Measurements from ENCODE around the gene FAM9B.
A peak's percentile ranks its signal among the peaks of the same experiment; 100 is the strongest.
"Not testable (repeated sequence)": the region's sequence is repeated elsewhere in the genome, so short reads cannot be mapped to it uniquely, and the experiment has no call there.

FAM9B gene

DNA sequence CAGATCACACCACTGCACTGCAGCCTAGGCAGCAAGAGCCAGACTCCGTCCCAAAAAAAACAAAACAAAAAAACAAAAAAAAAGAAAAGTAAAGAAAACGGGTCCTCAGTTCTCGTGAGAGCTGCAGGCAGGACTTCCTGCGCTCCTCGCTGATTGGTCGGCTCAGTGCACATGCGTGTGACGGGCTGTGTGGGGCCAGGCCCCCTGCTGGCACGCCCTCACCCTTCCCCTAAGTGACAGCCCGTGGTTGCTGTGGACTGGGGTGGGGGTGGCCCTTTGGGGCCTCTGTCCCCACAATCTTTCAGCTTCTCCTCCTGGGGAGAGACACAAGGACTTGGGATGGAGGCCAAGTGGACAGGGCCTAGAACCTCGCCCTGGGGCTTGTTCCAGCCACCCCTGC lies at the start of gene FAM9B:
Gene FAM9B (minus strand): TSS at position 139 of the 400 bp plus-strand sequence. CDS start 1,141 bp downstream, outside the sequence.
- no peak for DNase-seq

DNA sequence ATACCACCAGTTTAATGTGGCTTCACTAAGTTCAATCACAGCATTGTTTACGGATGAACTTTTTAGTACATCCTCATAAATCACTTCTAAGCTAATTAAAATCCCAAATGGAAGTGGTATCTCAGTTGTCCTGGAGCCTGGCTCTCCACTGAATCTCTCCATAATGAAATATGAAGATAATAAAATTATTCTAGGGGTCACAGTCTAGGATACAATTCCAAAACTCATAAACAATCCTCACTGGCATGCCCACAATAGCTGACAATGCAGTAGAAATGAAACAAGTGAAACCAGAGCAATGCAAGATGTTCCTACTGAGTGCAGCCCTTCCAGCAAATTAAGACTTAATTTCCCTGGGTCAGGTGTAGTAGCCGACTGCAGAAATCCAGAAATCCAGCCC lies 47.3 kb upstream of the FAM9B start:
- no peak for DNase-seq

GRCh38 chrX:9074326-9074725 lies 40.4 kb upstream of the FAM9B start:
- no peak for DNase-seq

- no peak for DNase-seq
Observed at GRCh38 chrX:9072281-9072680, 38.4 kb upstream of the FAM9B start.

- no peak for DNase-seq
Observed at GRCh38 chrX:9071031-9071650, 37.2 kb upstream of the FAM9B start.

DNA sequence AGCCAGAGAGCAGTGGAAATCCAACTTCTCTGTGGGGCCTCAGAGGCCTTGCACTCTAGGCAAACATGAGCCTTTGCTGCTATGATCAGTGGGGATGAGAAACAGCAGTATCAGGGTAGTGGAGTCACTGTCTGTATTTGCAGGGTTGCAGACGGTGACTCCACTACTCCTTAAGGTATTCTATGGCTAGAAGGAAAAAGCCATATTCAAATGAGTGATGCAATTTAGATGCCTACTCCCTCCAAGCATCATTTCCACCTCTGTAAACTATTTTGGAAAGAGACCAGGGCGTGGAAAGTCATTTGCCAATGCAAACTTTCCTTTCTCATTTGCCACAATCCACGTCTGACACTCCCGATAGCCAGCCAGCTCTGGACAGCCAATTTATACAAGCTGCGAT lies 35.6 kb upstream of the FAM9B start:
- DNase-seq = no peak

- no peak for DNase-seq
Observed at GRCh38 chrX:9064694-9065093, 30.8 kb upstream of the FAM9B start.

DNA sequence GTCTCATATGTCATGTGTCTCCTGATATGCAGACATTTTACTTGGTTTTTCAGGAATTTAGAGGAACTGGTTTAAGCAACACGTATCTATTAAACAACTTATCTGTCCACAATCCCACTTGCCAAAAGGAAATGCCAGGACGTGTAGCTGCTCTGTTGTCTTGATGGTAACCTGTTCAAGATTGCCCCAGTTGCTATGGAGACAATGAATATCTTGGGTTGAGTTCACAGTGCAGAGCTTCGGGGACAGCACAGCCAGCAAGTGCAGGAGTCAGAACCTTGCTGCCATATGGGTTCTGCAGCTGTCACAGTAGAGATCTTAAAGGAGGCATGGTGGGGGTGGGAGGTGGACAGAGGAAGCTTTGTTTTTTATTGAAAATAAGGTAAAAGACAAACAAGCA lies 28.7 kb upstream of the FAM9B start:
- no peak for DNase-seq

DNA sequence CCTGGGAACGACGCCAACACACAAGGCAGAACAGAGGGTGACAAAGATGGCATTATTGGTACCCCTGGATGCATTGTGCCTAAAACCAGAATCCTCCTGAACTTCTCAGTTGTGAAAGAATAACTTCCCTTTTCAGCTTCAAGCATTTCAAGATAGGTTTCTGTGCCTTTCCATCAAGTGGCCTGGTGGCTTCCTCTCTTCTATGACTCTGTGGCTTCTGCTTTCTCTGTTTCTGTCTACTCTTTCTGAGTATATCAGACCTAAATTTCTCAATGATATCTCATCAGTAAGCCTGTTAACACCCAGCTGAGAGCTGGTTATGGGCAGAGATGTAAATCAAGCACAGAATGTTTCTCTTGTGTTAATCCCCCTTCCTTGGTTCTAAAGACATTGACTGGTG lies 21.4 kb upstream of the FAM9B start:
- DNase-seq = peak; percentile 66

DNA sequence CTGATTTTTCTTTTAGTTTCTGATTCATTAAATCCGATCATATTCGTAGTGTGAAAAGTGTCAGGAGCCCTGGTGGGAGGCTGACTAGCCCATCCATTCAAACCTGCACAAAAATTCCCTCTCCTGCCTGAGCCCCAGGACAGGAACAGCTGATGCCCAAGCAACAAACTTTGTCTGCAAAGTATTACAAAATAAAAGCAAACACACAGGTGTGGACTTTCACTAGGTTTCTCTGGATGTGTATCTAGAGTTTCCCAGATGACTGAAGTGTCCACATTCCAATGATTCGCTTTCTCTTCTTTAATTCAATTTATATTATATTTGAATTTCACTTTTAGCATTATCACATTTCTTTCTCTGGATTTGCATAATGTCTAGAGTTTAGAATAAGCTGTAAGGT lies 18.2 kb upstream of the FAM9B start:
- no peak for DNase-seq

- no peak for DNase-seq
Observed at GRCh38 chrX:9050331-9050730, 16.4 kb upstream of the FAM9B start.

- DNase-seq = no peak
Observed at GRCh38 chrX:9048801-9049200, 14.9 kb upstream of the FAM9B start.

DNA sequence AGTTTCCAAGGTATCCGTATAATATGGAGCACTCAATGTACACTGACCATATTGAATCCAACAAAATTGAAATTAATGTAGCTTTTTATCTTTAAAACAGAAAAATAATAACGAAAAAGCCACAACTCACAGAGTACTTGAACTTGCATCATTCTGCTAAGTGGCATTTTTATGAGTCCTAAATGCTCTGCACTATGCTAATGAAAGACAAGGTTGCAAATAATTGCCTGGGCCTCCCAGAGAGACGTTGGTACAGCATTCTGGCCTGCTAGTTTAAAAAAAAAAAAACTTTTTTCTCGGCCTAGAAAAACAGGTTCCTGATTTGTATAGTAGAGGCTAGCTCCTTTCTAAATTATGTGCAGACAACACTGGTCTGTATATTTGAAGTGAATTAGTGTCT lies 4.3 kb upstream of the FAM9B start:
- DNase-seq = no peak

DNA sequence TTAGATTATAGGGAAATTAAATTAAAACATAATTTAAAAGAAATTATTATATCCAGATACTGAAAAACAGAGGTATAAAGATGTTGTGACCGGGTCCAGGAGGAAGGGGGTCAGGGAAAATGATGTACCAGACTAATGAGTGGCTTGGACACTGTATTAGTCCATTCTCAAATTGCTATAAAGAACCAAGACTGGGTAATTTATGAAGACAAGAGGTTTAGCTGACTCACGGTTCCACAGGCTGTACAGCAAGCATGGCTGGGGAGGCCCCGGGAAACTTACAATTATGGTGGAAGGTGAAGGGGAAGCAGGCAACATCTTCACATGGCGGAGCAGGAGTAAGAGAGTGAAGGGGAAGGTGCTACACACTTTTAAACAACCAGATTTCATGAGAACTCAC lies 3.4 kb upstream of the FAM9B start:
- DNase-seq = no peak

- no peak for DNase-seq
Observed at GRCh38 chrX:9033586-9033985, 341 bp downstream of the FAM9B start.

GRCh38 chrX:9033179-9033578 lies 748 bp downstream of the FAM9B start:
- no peak for DNase-seq

DNA sequence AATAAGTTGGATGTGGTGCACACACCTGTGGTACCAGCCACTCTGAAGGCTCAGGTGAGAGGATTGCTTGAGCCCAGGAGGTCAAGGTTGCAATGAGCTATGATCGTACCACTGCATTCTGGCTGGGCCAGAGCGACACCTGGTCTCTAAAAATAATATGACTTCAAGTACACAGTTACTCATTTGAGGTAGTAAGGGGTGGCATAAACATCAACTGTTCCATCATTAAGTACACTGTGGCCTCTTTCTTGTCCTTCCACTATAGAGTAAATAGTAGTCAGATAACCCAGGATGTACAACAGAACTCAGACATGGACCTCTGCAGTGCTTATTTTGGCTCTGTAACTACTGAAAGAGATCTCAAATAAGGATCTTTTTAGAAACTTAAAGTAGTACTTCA lies 10.6 kb downstream of the FAM9B start:
- no peak for DNase-seq

DNA sequence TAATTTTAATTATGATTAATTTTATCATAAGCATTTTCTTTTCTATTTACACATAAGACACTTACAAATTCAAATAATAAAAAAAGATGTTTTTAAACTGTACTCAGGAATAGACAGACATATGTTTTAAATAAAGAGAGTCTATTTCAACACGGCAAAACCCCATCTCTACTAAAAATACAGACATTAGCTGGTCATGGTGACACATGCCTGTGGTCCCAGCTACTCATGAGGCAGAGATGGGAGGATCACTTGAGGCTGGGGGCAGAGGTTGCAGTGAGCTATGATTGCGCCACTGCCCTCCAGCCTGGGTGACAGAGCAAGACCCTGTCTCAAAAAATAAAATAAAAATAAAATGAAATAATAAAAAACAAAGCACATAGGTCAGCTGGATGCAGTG lies 14.8 kb downstream of the FAM9B start:
- DNase-seq = no peak

DNA sequence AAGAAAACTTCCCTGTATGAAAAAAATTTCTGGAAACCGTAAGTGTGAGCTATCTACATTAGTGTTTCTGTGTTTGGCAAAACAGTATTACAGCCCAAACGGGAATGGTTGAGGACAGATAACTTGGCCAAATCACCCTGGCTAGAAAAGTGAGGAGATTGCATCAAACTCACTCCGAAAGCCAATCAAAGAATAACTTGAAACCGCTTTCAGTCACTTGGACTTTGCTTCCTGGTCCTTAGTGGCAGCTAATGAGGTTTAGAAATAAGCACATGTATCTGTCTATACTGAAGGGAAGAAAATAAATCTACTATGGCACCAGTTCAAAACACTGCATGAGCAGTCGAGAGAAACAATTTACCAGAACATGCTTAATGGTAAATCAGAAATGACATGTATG lies 15.6 kb downstream of the FAM9B start:
- not testable (repeated sequence) for DNase-seq

- peak; percentile 5 for DNase-seq
Observed at GRCh38 chrX:9003041-9003440, 30.9 kb downstream of the FAM9B start.

GRCh38 chrX:8988446-8988845 lies 45.5 kb downstream of the FAM9B start:
- DNase-seq = peak; percentile 16

- DNase-seq = no peak
Observed at GRCh38 chrX:8987672-8988250, 46.2 kb downstream of the FAM9B start.

- no peak for DNase-seq
Observed at GRCh38 chrX:8984231-8984630, 49.7 kb downstream of the FAM9B start.

DNA sequence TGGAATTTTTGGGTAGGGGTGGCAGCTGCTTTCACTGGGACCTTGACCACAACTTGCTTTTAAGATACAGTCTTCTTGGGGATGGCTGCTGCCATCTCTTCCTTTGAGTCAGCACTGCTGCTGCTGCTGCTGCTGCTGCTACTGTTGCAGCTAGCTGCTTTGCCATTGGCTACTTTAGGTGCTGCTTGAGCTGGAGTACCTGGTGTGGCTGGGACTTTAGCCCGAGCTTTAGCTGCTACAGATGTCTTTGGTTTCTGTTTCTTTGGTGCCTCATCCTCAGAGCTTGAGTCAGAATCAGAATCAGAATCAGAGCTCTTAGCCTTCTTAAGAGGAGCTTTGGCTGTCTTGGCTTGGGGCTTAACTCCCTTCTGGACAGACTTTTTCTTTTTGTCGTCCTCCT lies 52.2 kb downstream of the FAM9B start:
- DNase-seq = no peak

GRCh38 chrX:8980756-8981155 lies 53.2 kb downstream of the FAM9B start:
- peak; percentile 66 for DNase-seq

Measured in inflammatory macrophage treated with lipopolysaccharide for 4 hours (primary cell).